Measurements from ENCODE around the gene IL17C.

DNA sequence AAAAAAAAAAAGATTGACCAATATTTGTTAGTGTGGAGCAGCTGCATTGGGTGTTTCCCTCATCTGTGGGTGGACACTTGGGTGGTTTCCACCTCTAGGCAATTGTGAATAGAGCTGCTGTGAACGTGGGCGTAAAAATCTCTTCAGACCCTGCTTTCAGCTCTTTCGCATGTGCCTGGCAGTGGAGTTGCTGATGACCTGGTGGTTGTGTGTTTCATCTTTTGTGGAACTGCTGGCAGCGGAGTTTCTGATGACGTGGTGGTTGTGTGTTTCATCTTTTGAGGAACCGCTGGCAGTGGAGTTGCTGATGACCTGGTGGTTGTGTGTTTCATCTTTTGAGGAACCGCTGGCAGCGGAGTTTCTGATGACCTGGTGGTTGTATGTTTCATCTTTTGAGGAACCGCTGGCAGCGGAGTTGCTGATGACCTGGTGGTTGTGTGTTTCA, 46.8 kb upstream of the IL17C start:
- TF ChIP-seq EP300 (IDR thresholded peaks at IDR 0.05) (no peak), POLR2A (IDR thresholded peaks at IDR 0.05) (no peak)
- TF ChIP-seq, protein P1, sequence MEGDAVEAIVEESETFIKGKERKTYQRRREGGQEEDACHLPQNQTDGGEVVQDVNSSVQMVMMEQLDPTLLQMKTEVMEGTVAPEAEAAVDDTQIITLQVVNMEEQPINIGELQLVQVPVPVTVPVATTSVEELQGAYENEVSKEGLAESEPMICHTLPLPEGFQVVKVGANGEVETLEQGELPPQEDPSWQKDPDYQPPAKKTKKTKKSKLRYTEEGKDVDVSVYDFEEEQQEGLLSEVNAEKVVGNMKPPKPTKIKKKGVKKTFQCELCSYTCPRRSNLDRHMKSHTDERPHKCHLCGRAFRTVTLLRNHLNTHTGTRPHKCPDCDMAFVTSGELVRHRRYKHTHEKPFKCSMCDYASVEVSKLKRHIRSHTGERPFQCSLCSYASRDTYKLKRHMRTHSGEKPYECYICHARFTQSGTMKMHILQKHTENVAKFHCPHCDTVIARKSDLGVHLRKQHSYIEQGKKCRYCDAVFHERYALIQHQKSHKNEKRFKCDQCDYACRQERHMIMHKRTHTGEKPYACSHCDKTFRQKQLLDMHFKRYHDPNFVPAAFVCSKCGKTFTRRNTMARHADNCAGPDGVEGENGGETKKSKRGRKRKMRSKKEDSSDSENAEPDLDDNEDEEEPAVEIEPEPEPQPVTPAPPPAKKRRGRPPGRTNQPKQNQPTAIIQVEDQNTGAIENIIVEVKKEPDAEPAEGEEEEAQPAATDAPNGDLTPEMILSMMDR (IDR thresholded peaks at IDR 0.05) = no peak

Data from ovary (tissue), 3 donors.